IPS-NIHi7 (cell line): ENCODE measurements around the gene ABHD5.

Source experiments
- DNase-seq: peaks from one replicate; pipeline ENCODE4 v3.0.0; 2012; ENCODE audit warnings: mixed read lengths; ENCODE audit errors: extremely low spot score

ABHD5 gene

GRCh38 chr3:43779850-43780249, 89.1 kb downstream of the ABHD5 start:
- no peak for DNase-seq

- no peak for DNase-seq
These were observed 91.8 kb downstream of the ABHD5 start for GRCh38 chr3:43782541-43782940.
